Measurements from ENCODE around the gene KLHDC8A. TPM values are rescaled to one million over a fixed set of nuclear protein-coding genes. Genes with fewer than 3 reads are reported as not detected.

The KLHDC8A gene
- total RNA-seq, 4 donors from 2014 or later: not detected

DNA sequence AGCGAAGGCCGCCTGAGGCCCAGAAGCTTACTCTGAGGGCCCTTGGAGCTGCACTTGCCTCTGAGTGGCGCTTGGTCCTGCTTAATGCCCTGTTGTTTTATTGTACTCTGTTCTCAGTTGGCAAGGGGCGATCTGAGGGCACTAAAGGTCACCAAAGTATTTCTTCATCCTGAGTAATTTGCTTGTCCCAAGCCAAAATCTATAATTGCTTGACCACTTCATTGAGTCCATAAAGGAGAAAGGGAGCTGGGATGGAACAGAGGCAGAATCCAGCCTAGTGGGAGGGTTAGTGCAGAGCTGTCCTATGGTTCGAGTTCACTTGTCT is 34.8 kb downstream of the KLHDC8A start:
- TF ChIP-seq, protein P1, sequence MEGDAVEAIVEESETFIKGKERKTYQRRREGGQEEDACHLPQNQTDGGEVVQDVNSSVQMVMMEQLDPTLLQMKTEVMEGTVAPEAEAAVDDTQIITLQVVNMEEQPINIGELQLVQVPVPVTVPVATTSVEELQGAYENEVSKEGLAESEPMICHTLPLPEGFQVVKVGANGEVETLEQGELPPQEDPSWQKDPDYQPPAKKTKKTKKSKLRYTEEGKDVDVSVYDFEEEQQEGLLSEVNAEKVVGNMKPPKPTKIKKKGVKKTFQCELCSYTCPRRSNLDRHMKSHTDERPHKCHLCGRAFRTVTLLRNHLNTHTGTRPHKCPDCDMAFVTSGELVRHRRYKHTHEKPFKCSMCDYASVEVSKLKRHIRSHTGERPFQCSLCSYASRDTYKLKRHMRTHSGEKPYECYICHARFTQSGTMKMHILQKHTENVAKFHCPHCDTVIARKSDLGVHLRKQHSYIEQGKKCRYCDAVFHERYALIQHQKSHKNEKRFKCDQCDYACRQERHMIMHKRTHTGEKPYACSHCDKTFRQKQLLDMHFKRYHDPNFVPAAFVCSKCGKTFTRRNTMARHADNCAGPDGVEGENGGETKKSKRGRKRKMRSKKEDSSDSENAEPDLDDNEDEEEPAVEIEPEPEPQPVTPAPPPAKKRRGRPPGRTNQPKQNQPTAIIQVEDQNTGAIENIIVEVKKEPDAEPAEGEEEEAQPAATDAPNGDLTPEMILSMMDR (IDR thresholded peaks at IDR 0.05; ENCODE audit: low read depth): no peak

DNA sequence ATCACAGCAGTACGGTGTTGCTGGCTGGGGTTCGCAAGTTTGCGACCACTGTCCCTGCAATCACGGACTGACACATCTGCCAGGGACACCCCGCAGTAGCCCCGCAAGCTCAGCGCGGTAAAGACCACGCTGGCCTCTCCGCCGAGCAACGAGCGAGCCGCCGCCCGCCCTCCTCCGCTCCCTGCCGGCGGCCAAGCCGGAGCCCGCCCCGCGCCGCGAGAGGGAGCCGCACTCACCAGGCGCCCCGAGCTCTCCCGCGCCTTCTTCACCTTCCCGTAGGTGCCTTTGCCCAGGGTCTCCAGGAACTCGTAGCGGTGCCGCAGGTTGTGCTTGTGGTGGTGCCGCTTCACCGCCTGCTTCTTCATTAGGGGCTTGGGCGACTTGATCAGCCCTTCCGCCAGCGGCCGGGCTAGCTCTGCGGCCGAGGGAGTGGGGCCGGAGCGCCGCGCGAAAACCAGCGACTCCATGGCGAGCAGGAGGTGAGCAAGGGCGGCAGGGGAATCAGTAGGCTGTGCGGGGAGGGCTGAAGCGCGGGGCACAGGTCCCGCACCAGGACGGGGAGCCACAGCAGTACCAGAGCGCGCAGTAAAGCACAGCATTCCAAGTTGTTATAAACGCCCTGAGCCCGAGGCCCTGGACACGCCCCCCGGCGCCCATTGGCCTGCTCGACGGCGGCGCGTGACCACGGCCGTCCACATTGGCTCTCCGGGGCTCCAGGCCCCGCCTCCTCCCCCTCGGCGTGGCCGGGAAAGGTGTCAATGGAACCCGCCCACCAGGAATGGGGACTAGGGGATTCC is 35.4 kb downstream of the KLHDC8A start, which contains the start of gene NUAK2:
TSS of gene NUAK2 (minus strand) at position 584 of the 797 bp plus-strand sequence. CDS start at position 467, 117 bp downstream.
- TF ChIP-seq, protein P1 (IDR thresholded peaks at IDR 0.05; ENCODE audit: low read depth): no peak

DNA sequence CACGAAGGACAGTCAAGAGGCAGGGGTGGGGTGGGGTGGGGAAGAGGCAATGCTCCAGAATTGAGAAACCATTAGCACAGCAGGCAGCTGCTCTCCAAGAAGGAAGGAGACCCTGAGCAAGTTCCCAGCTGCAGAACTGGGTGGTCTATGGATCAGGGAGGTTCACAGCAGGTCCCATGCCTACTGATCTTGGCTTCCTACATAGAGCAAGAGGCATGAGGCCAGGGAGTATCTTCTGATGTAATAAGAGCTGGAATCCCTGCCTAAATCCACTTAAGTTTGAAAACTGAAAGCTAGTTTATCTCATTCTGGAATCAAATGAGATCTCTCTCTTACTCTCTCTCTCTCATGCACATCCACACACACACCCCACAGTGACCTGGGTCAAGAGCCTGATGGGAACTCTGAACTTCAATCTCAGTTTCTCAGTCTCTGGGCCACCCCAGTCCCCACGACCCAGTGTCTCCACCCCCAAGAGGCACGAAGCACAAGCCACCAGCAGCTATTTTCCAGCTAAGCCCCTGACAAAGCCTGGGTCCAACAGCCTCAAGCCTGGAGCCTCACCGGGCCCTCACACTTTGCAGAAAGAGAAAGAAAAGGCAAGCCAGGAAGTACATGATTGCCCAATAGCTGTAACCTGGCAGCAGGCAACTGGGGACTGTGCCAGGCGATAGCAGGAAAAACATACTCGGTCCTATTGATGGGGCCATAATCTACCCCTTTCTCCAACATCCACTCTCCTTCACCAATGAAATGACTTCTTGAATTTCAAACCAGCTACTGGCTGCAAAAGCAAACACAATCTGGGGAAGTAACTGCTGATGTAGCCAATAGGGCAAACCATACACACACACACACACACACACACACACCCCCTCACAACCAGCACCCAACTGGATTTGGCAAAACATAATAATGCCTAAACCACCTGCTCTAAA is 37.4 kb downstream of the KLHDC8A start:
- TF ChIP-seq, protein P1 (IDR thresholded peaks at IDR 0.05; ENCODE audit: low read depth): no peak

DNA sequence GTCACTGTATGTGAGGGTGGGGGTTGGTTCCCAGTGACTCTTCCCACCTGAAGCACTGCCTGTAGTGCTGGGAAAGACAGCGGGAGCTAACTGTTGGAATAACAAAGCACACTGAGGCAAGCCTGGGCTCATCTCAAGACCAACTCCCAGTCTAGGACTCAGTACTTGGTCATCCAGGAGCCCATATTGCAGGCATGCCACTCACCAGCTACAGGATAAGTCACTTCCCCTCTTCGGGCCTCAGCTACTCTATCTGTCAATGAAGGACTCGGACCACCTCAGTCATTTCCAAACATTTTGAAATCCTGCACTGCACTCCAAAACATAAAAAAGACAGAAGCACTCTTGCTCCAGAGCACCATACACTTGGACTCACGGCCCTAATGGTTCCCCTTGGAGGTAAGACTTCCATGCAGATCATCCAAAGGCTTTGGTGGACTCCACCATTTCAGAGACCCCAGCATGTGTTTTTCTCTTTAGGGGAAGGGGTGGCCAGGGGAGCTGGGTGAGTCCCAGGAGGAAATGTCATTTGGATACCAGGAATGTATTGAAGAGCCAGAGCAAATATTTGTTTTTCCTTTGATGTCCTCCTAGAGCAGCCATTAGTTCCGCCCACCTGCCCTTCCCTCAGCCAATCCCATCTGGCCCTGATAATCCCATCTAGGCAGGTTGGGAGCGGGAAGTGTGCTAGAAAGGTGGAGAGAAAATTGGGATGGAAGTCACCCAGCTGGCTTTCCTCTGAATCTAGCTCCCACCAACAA is 38.3 kb downstream of the KLHDC8A start:
- TF ChIP-seq, protein P1 (IDR thresholded peaks at IDR 0.05; ENCODE audit: low read depth): no peak

DNA sequence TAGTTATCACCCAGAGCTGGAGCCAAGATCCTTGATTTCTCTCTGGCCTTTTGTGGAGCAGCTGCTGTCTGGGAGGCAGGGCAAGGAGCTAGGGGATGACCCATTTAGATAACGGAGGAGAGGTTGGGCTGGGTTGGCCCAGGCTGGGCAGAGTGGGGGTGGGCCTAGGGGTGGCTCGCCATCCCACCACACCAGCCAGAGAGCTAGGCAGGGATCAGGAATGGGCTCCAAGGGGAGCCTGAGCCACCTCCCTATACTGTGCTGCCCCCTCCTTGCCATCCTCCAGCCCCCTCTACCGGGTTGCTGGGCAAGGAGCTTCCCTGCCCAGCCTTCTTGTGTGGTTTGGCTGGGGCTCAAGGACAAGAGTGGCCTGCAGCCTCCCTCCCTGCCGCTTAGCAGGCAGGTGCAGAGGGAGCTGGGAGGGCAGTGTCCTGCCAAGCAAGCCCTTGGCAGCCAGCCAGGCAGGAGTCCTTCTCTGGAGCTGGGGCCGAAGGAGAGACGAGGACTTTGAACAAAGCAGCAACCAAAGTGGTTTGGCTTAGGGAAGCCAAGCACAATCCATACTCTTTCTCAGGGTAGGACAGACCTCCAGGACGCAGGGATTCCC is 39.3 kb downstream of the KLHDC8A start:
- TF ChIP-seq, protein P1 (IDR thresholded peaks at IDR 0.05; ENCODE audit: low read depth): no peak

DNA sequence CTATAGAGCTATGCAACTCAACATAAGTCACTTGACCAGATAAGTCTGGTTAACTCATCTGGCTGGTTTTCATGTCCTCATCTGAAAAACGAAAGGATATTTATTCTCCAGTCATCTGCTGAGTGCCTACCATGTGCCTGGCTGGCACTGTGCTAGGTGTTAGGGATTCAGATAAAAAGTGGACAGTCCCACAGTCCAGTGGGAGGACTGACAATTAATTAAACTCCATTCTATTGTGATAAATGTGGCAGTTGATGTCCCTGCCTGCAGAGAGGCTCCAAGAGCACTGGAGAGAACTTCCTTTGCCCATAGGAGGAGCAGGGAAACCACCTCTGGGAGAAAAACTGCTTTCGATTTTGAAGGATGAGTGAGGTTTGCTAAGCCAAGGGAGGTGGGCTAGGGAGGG is 40.6 kb downstream of the KLHDC8A start:
- TF ChIP-seq, protein P1 (IDR thresholded peaks at IDR 0.05; ENCODE audit: low read depth): no peak

Data from subcutaneous adipose tissue (tissue), 4 donors.